ENCODE measurements around the gene KIF9.
A peak's percentile ranks its signal among the peaks of the same experiment; 100 is the strongest.

The KIF9 gene

GRCh38 chr3:47243419-47244147, 39.0 kb downstream of the KIF9 start:
- H3K4me1 ChIP-seq (ENCODE audit: insufficient read depth, poor library complexity, severe bottlenecking), result no peaks in the 10 kb centered on the region
- H3K36me3 ChIP-seq (ENCODE audit: low read depth), result no peaks in the 10 kb centered on the region
- DNase-seq (ENCODE audit: low spot score) (no peak), ATAC-seq (ENCODE audit: low read depth) (no peak)
- no peaks in the 10 kb centered on the region for H3K9me3 ChIP-seq (ENCODE audit: severe bottlenecking)
- H3K4me3 ChIP-seq (ENCODE audit: severe bottlenecking), result no peak overlapping the region
- TF ChIP-seq, protein P1, sequence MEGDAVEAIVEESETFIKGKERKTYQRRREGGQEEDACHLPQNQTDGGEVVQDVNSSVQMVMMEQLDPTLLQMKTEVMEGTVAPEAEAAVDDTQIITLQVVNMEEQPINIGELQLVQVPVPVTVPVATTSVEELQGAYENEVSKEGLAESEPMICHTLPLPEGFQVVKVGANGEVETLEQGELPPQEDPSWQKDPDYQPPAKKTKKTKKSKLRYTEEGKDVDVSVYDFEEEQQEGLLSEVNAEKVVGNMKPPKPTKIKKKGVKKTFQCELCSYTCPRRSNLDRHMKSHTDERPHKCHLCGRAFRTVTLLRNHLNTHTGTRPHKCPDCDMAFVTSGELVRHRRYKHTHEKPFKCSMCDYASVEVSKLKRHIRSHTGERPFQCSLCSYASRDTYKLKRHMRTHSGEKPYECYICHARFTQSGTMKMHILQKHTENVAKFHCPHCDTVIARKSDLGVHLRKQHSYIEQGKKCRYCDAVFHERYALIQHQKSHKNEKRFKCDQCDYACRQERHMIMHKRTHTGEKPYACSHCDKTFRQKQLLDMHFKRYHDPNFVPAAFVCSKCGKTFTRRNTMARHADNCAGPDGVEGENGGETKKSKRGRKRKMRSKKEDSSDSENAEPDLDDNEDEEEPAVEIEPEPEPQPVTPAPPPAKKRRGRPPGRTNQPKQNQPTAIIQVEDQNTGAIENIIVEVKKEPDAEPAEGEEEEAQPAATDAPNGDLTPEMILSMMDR (IDR thresholded peaks at IDR 0.05; ENCODE audit: poor library complexity, severe bottlenecking), result no peak
- no peaks in the 10 kb centered on the region for H3K27me3 ChIP-seq (ENCODE audit: insufficient read depth, poor library complexity, severe bottlenecking)
- no peak overlapping the region for H3K27ac ChIP-seq (ENCODE audit: poor library complexity, severe bottlenecking)

GRCh38 chr3:47239929-47240328, 42.7 kb downstream of the KIF9 start:
- no peak for ATAC-seq (ENCODE audit: low read depth)
- H3K4me3 ChIP-seq (ENCODE audit: severe bottlenecking), result no peak overlapping the region
- no peaks in the 10 kb centered on the region for H3K9me3 ChIP-seq (ENCODE audit: severe bottlenecking)
- no peak for DNase-seq (ENCODE audit: low spot score)
- TF ChIP-seq, protein P1 (IDR thresholded peaks at IDR 0.05; ENCODE audit: poor library complexity, severe bottlenecking), result no peak
- no peaks in the 10 kb centered on the region for H3K4me1 ChIP-seq (ENCODE audit: insufficient read depth, poor library complexity, severe bottlenecking)
- H3K27me3 ChIP-seq (ENCODE audit: insufficient read depth, poor library complexity, severe bottlenecking), result no peaks in the 10 kb centered on the region
- no peaks in the 10 kb centered on the region for H3K36me3 ChIP-seq (ENCODE audit: low read depth)
- H3K27ac ChIP-seq (ENCODE audit: poor library complexity, severe bottlenecking), result no peak overlapping the region

DNA sequence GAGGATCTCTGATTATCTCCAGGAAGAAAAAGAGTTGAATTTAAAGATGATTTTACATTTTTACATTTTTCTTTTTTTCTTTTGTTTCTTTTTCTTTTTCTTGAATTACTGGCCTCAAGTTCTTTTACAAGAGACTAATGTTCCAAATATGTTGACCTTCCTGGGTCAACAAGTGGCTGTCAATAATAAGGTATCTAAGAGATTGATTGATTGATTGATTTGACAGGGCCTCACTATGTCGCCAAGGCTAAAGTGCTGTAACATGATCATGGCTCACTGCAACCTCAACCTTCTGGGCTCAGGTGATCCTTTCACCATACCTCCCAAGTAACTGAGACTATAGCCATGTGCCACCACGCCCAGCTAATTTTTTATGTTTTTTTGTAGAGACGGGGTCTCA, 44.6 kb downstream of the KIF9 start:
- TF ChIP-seq, protein P1 (IDR thresholded peaks at IDR 0.05; ENCODE audit: poor library complexity, severe bottlenecking), result no peak
- DNase-seq (ENCODE audit: low spot score), result no peak
- Histone ChIP-seq H3K4me1 (ENCODE audit: insufficient read depth, poor library complexity, severe bottlenecking) (no peaks in the 10 kb centered on the region), H3K4me3 (ENCODE audit: severe bottlenecking) (no peak overlapping the region), H3K27me3 (ENCODE audit: insufficient read depth, poor library complexity, severe bottlenecking) (no peaks in the 10 kb centered on the region), H3K9me3 (ENCODE audit: severe bottlenecking) (no peaks in the 10 kb centered on the region), H3K36me3 (ENCODE audit: low read depth) (no peaks in the 10 kb centered on the region), H3K27ac (ENCODE audit: poor library complexity, severe bottlenecking) (no peak overlapping the region)
- no peak for ATAC-seq (ENCODE audit: low read depth)

DNA sequence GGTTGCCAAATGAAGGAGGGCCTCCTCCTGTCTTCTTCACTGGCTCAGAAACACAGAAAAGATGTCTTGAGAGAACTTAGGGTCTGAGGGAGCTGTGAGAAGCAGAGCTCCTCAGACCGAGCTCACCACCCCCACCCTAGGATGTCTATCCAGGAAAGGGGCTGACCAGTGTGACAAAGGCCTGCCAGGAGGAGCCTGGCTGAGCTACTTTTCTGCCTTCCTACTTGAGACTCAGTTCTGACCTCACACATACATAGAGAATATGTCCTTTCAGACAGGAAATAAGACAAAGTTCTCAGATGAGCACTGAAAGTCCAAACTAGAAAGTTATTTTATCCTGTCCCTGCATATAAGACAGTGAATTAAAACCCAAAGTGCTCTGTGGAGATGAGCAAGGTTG, 54.5 kb downstream of the KIF9 start:
- Histone ChIP-seq H3K4me3 (ENCODE audit: severe bottlenecking) (no peak overlapping the region), H3K4me1 (ENCODE audit: insufficient read depth, poor library complexity, severe bottlenecking) (no peaks in the 10 kb centered on the region), H3K27me3 (ENCODE audit: insufficient read depth, poor library complexity, severe bottlenecking) (no peaks in the 10 kb centered on the region), H3K36me3 (ENCODE audit: low read depth) (no peaks in the 10 kb centered on the region), H3K27ac (ENCODE audit: poor library complexity, severe bottlenecking) (no peak overlapping the region), H3K9me3 (ENCODE audit: severe bottlenecking) (no peaks in the 10 kb centered on the region)
- TF ChIP-seq, protein P1 (IDR thresholded peaks at IDR 0.05; ENCODE audit: poor library complexity, severe bottlenecking), result no peak
- ATAC-seq (ENCODE audit: low read depth) (no peak), DNase-seq (ENCODE audit: low spot score) (peak; percentile 3)

DNA sequence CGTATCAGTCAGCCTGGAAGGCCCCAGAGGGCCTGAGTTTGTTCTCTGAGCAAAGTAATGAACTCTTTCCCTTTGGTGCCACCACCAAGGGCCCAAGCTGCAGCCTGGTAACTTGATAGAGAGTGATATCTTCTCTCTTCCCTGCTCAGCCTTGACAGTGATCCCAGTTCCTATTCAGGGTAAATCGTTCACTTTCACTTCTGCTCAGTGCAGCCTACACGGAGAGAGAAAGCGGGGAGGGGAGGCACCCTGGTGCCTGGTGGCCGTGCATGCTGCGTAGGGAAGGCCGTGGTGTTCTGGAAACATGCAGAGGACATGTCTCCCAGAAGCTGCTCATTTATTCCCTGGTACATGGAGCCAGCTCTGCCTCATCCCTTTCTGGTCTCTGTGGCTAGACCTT, 54.9 kb downstream of the KIF9 start:
- Histone ChIP-seq H3K27me3 (ENCODE audit: insufficient read depth, poor library complexity, severe bottlenecking) (no peaks in the 10 kb centered on the region), H3K4me3 (ENCODE audit: severe bottlenecking) (no peak overlapping the region), H3K4me1 (ENCODE audit: insufficient read depth, poor library complexity, severe bottlenecking) (no peaks in the 10 kb centered on the region), H3K9me3 (ENCODE audit: severe bottlenecking) (no peaks in the 10 kb centered on the region), H3K27ac (ENCODE audit: poor library complexity, severe bottlenecking) (no peak overlapping the region), H3K36me3 (ENCODE audit: low read depth) (no peaks in the 10 kb centered on the region)
- TF ChIP-seq, protein P1 (IDR thresholded peaks at IDR 0.05; ENCODE audit: poor library complexity, severe bottlenecking), result no peak
- DNase-seq (ENCODE audit: low spot score) (peak; percentile 13), ATAC-seq (ENCODE audit: low read depth) (no peak)

Data from RWPE2 (cell line).